Activated CD4-positive, alpha-beta T cell treated with anti-CD3 and anti-CD28 coated beads, Interleukin-2, amount 50 U/mL, for 48 hours (primary cell): Measurements from ENCODE around the gene ME1.

Experiments used
- DNase-seq, 2 experiments: peaks; one replicate each; pipeline ENCODE4 v3.0.0-alpha.2; 2020

The ME1 gene

GRCh38 chr6:83185096-83185495 lies 245.8 kb downstream of the ME1 start:
- no peak for DNase-seq

GRCh38 chr6:83183082-83183828 lies 247.6 kb downstream of the ME1 start:
- no peak for DNase-seq

GRCh38 chr6:83182114-83182513 lies 248.7 kb downstream of the ME1 start:
- no peak for DNase-seq

GRCh38 chr6:83180426-83180950 lies 250.4 kb downstream of the ME1 start:
- DNase-seq: no peak

- DNase-seq: no peak
Measured at GRCh38 chr6:83176246-83176645, 254.6 kb downstream of the ME1 start.

- DNase-seq: no peak
Measured at GRCh38 chr6:83169511-83169910, 261.3 kb downstream of the ME1 start.

- no peak for DNase-seq
Measured at GRCh38 chr6:83169106-83169505, 261.7 kb downstream of the ME1 start.

- no peak for DNase-seq
Measured at GRCh38 chr6:83168556-83168955, 262.3 kb downstream of the ME1 start.

- no peak for DNase-seq
Measured at GRCh38 chr6:83167726-83168278, 263.0 kb downstream of the ME1 start.
